ENCODE results near the gene AURKAIP1.
"Not testable (repeated sequence)": the region's sequence is repeated elsewhere in the genome, so short reads cannot be mapped to it uniquely, and the experiment has no call there.

Gene AURKAIP1

DNA sequence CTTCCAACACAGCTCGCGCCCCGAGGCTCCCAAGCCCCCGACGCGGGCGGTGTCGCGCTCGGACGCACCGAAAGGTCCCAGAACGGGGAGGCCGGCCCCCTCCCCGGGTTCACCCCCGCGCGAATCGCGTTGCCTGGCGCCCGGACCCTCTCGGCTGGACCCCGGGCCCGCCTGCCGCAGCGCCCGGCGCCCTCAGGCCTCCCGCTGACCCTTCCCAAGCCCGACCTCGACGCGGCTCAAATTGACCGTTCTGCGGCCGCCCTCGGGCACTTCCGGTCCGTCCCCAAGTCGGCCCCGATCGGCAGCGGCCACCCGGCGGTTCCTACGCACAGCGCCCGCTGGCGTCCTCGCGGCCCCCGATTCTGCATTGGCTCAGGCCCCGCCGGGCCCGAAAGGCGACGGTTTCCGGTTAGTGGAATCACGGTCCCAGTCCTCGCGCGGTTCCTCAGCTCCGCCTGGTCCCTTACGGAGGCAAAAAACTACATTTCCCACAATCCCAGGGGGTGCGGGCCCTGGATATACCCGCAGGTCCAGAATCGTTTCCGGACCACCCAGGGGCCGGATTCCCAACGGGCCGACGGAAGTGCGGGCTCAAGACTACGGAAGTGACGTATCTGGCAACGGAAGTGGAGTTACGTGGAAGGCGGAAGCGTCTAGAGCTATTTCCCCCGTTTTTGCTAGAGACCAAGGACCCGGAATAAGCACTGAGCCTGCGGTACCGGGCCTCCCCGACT, at the start of gene AURKAIP1:
AURKAIP1 (minus strand) TSS at position 279 of the 734 bp plus-strand sequence. CDS start 451 bp downstream, outside the sequence.
- peak; percentile 97 for DNase-seq (ENCODE audit: low spot score)

DNA sequence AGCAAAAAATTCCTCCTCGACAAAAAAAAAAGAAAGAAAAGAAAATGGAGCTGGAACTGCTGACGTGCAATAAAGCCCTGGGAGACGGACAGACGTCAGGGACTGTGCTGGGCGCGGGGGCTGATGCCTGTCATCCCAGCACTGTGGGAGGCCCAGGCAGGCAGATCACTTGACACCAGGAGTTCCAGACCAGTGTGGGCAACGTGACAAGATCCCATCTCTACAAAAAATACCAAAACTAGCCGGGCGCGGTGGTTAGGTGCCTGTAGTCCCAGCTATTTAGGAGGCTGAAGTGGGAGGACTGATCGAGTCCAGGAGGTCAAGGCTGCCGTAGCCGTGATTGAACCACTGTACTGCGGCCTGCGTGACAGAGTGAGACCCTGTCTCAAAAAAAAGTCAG, 49.7 kb upstream of the AURKAIP1 start:
- no peak for DNase-seq (ENCODE audit: low spot score)

DNA sequence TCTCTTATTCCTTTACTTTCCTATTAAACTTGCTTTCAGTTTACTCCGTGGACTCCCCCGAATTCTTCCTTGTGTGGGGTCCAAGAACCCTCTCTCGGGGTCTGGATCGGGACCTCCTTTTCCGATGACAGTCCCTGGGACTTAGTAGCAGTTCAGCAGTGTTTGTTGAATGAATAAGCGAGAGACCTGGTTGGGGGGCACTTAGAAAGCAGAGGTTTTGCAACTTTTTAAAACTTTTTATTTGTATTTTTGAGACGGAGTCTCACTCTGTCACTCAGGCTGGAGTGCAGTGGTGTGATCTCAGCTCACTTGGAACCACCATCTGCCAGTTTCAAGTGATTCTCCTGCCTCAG, 48.2 kb upstream of the AURKAIP1 start:
- no peak for DNase-seq (ENCODE audit: low spot score)

DNA sequence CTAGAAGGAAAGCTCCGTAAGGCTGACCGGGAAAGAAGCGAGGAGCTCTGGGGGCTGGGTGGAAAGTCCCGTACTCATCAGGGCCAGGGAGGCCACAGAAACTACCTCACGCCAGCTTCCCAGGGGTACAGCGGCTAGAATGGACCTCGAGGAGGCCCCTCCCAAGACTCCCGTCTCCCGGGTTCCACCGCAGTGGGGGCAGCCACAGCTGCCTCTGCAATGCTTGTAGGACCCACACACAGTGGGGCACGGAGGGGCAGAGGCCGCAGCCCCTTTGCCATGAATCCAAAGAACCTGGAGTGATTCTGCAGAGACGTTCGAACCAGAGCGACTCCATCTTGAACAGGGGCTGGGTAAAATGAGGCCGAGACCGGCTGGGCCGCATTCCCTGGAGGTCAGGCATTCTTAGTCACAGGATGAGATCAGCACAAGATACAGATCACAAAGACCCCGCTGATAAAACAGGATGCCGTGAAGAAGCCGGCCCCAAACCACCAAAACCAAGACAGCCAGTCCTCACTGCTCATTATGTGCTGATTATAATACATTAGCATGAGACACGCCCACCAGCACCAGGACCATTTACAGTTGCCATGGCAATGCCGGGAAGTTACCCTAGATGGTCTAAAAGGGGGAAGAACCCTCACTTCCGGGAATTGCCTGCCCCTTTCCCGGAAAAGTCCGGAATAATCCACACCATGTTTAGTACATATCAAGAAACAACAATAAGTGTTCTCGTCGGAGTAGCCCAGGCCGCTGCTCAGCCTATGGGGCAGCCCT, 47.6 kb upstream of the AURKAIP1 start:
- no peak for DNase-seq (ENCODE audit: low spot score)

DNA sequence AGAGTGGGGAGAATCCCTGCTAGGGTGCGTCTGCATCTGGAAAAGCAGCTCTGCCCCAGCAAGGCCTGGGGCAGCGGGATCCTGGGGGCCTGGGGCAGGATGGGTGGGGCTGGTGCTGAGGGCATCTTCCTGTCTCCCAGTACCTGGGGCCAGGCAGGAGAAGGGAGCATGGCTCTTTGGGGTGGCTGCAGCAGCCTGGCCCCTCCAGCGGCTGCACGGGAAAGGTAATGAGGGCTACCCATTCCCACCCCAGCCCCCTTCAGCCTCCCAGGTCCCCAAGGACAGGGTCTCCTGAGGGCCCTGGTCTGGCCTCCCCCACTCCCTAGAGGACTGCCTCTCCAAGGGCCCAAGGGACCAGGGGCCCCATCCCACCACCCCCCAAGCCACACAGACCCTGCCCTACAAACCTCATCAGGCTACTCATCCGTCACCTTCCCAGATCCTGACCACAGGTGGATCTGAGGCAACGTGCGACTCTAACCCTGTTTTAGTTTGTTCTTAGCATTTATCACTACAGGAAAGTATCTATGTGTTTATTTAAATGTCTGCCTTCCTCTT, 47.0 kb upstream of the AURKAIP1 start:
- peak; percentile 4 for DNase-seq (ENCODE audit: low spot score)

DNA sequence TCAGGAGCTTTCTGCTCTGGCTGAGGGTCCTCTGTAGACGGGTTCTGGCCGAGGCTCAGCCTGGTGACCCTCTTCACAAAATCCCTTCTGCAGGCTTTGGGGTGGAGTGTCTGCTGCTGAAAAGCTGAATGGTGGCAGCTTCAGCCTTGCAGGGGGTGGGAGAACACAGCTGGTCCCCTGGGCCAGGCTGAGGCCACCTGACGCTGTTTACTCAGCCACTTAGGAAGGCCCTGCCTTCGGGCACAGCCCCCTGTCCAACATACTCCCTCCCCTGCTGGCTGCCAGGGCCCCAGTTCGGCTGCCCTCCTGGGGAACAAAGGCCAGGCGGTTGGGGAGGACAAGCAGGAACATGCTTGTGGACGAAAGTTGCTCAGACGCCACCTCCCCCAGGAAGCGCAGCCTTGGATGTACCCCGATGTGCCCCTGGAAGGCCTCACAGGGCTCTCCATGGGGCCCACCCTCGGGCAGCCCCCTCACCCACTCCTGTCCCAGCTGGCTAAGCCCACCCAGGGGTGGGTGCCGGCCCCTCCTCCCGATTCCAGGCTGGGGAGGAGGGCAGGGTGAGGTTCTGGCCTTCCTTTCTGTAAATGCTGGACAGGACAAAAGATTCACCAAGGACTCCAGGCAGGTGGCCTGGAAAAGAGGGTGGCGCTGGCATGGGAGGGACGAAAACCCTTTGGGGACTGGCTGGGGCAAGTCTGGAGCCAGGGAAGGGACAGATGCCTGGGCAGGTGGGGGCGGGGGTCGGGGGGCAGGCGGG, 46.3 kb upstream of the AURKAIP1 start, which contains the start of gene ANKRD65:
ANKRD65 (minus strand) TSS at position 130 of the 760 bp plus-strand sequence. CDS start 271 bp downstream, outside the sequence.
- no peak for DNase-seq (ENCODE audit: low spot score)

DNA sequence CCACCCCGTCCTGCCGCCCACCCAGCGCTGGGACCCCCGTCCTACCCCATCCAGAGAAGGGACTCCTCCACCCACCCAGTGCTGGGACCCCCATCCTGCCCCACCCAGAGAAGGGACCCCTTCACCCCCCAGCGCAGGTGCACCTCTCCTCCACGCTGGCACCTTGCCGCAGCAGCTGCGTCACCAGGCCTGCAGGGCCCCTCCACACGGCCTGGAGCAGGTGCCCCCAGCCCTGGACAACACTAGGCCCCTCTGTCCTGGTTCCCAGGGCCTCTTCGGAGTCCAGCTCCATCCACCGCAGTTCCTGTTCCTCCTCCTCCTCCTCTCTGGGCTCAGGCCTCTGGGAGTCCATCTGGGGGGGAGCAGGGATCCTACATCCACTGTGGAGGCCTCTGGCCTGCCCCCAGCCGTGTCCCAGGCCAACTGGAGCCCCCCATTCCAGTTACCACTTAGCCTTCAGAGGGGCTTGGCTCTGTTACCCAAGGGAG, 45.7 kb upstream of the AURKAIP1 start:
- peak; percentile 5 for DNase-seq (ENCODE audit: low spot score)

DNA sequence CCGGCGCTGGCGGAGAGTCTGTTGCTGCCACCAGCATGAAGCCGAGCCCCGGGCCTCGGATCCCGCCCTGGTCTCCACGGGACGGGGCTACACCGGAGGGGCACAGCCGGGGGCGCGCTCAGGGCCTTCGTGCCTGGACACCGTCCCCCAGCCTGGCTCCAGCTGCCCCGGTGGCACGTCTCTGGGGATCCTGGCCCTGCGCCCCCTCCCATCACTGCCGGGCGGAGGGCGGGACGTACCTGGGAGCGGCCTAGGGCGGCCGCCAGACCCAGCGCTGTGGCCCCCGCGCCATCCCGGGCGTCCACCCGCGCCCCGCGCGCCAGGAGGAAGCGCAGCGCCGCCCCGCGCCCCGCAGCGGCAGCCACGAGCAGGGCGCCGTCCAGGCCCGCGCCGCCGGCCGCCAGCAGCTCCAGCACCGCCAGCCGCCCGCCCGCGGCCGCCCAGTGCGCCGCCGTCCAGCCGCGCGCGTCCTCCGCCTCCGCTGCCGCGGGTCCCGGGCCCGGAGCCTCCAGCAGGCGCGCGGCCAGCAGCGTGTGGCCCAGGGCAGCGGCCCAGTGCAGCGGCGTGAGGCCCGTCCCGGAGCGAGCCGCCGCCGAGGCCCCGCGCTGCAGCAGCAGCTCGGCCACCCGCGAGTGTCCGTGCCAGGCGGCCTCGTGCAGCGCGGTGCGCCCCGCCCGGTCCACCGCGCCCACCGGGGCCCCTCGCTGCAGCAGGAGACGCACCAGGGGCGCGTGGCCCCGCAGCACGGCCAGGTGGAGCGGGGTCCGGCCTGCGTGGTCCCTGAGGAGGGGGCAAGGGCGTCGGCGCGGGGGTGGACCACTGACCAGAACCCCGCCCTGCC, 45.0 kb upstream of the AURKAIP1 start:
- peak; percentile 73 for DNase-seq (ENCODE audit: low spot score)

DNA sequence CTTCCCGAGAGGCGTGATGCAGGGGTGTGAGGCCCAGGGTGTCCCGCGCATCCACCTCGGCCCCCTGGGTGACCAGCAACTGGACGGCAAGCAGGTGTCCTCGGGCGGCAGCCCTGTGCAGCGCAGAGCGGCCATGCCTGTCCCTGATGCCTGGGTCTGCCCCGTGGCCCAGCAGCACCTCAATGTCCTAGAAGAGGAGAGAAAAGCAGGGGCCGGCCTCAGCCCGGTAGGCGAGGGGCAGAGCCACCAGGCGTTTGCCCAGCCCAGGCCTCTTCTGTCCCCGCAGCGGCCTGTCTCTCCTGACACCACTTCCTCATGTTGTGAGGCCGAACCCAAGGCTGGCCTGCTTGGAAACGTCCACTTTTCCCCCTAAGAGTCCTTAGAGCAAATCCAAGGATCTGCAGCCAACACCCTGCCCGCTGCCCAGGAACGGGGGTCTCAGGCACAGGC, 44.4 kb upstream of the AURKAIP1 start:
- DNase-seq (ENCODE audit: low spot score) = no peak

DNA sequence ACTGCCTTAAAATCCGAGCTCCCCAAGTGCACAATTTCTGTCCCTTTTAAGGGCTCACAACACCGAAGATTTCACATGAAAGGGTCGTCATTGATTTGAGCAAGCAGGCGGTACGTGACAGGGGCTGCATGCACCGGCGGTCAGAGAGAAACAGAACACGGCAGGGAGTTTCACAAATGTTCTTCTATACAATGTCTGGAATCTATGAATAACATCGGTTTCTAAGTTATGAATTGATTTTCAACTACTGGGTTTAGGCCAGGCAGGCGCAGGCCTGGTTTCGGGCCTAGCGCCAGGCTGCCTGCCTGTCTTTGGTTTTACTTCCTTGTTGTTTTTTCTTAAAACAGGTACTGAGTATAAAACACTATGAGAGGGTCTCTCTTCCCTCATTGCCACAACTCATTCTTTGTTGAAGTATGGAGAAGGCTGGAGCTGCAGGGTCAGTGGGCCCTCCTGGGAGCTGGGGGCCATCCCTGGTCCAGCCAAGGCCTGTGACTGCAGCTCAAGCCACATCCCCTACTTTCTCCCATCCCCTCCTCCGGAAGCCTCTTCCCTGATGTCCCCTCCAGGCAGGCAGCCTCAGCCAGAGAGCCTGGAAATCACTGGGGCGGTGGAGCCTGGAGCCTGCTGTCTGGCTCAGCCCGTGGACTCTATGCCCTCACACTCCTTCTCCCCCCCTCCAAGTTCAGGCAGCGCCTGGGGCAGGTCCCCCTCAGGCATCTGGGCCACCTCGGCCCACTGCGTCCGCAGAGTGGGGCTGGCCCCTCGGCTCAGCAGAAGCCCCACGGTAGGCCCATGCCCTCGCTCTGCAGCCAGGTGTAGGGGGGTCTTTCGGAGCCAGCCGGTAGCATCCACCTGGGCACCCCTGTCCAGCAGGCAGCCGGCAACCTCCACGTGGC, 43.7 kb upstream of the AURKAIP1 start:
- no peak for DNase-seq (ENCODE audit: low spot score)

DNA sequence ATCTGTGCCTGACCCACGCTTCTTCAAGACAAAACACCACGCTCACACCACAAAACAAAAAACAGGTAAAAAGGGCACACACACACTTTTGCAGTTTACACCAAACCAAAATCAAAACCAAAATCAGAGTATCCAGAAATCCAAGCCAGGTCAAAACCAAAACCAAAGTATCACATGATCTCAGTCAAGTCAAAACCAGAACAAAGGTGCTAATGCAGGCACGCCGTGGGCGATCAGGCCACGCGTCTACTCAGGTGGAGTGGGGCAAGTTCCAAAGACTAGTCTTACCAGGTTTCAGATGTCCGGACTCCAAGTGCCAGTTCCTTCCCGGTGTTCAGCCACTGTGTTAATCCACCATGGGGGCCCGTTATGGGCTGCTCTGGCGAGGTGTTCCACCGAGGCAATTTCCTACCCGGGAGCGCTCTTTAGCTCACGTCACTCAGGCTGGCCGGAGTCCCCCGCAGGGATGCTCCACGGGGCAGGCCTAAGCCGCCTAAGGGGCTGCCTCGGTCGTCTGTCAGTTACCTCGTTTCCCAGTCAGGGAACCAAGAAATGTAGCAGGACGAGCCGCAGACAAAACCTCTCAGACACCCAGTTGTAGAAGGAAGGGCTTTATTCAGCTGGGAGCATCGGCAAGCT, 42.9 kb upstream of the AURKAIP1 start:
- not testable (repeated sequence) for DNase-seq (ENCODE audit: low spot score)

DNA sequence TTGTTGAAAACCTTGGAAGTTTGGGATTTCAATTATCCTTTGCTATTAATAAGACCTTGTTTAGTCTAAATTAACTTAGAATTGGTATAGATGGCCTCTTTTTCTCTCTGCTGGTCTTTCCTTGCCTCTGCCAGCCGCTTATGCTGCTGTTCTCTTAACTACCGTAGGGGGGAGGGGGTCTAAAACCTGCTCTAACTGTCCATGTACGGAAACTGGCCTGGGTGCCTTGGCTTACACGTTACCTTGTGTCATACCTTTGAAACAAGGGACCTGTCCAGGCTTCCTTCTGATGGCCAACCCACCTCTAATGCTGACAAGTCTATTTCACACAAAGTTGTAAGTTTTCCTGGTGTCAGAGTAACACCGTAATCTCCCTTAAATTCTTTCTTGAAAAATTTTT, 42.4 kb upstream of the AURKAIP1 start:
- not testable (repeated sequence) for DNase-seq (ENCODE audit: low spot score)

DNA sequence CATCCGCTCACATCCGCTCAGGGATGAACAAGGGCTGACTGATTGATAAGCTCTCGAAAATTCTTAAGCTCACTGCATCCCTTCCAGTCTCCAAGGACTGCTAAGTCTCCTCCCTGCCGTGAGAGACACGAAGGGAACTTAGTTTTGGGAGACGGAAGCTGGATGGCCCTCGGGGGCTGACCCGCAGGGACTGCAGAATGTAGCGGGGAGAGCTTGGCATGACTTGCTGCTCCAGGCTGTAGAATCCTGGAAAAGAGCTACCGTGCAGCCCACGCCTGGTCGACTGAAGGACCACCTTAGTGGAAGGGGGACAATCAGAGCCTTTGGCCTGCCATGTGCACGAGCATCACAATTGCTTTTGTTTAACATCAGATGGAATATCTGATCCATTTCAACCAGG, 40.7 kb upstream of the AURKAIP1 start:
- no peak for DNase-seq (ENCODE audit: low spot score)

DNA sequence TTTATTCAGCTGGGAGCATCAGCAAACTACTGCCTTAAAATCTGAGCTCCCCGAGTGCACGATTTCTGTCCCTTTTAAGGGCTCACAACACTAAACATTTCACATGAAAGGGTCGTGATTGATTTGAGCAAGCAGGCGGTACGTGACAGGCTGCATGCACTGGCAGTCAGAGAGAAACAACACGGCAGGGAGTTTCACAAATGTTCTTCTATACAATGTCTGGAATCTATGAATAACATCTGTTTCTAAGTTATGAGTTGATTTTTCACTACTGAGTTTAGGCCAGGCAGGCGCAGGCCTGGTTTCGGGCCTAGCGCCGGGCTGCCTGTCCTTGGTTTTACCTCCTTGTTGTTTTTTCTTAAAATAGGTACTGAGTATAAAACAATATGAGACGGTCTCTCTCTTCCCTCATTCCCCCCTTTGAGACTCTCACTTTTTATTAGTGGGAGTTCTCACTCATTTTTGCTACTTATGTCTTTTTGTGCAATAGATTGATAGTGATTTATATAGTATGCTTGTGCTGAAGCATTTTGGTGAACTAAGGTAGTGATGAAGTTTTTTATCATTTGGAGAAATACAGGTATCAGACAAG, 37.4 kb upstream of the AURKAIP1 start:
- DNase-seq (ENCODE audit: low spot score) = not testable (repeated sequence)

DNA sequence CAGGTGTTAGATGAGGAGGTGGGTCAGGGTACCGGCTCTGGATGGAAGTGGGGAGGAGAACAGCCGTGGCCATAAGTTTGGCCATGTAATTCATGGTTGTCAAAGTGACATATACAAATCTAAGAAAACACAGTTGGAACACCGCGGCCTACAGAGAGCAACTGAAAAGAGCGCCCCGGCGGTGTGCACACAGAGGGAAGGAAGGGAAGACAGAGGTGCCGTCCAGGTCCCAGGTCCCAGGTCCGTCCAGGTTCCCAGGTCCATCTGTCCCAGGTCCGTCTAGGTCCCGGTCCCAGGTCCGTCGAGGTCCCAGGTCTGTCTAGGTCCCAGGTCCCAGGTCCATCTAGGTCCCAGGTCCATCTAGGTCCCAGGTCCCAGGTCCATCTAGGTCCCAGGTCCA, 36.6 kb upstream of the AURKAIP1 start:
- DNase-seq (ENCODE audit: low spot score) = no peak

DNA sequence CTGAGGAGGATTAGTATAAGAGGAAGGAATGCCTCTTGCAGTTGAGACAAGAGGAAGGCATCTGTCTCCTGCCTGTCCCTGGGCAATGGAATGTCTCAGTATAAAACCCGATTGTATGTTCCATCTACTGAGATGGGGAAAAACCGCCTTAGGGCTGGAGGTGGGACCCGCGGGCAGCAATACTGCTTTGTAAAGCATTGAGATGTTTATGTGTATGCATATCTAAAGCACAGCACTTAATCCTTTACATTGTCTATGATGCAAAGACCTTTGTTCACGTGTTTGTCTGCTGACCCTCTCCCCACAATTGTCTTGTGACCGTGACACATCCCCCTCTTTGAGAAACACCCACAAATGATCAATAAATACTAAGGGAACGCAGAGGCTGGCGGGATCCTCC, 35.2 kb upstream of the AURKAIP1 start:
- not testable (repeated sequence) for DNase-seq (ENCODE audit: low spot score)

DNA sequence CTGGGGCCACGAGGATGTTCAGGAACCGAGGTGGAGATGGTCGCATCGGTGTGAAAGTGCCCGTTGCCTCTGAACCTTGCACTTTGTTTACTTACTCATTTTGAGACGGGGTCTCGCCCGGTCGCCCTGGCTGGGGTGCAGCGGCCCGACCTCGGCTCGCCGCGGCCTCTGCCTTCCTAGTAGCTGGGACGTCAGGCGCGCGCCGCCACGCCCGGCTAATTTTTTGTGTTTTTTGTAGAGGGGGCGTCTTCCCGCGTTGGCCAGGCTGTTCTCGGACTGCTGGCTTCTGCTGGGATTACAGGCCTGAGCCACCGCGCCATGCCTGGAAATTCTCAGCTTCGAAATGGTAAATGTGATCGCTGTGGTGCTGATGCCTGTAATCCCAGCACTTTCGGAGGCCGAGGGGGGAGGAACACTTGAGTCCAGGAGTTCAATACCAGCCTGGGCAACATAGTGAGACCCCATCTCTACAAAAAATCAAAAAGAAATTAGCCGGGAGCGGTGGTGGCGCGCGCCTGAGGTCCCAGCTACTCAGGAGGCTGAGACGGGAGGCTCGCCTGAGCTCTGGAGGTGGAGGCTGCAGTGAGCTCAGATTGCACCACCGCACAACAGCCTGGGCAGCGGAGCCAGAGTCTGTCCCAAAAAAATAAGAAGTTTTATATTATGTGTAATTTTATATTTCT, 32.8 kb upstream of the AURKAIP1 start:
- DNase-seq (ENCODE audit: low spot score) = peak; percentile 58

DNA sequence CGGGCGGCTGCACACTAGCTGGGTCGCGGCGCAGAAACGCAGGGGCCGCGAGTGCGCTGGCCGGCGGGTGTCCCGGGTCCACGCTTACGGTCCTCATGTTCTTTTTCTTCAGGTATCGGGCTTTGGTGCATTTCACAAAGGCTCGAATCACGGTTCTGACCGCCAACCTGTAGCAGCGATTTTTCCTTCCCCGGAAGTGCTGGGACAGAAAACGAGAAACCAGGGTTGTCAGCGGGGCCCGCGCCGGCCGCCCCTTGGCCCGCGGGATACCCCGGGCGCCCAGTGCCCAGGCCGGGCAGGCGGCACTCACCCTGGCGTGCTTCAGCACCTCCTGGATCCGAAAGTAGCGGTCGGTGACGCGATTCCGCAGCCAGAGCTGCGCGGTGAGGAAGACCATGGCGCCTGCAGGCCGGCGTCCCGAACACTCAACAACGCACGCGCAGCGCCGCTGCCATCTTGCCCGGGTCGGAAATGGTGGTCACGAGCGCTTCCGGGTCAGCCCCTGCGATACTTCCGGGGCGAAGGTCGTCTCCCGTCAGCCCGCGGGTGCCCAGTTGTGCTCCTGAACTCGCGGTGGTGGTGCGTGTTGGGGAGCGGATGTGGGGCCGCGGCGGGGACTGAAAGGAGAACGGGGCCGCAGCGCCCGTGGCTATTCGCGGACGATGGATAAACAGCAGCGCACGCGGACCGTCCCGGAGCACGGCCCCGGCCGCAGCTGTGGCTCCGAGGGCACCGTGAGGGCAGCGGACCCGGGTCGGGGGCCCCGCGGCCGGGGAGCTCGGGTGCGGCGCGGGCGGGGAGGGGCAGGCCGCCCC, 32.0 kb upstream of the AURKAIP1 start, which contains the start of gene MRPL20:
MRPL20 (minus strand) TSS at position 473 of the 815 bp plus-strand sequence; CDS start at position 397, 76 bp downstream.
- peak; percentile 96 for DNase-seq (ENCODE audit: low spot score)
